Omental fat pad (tissue), 4 donors: ENCODE data around the gene GLB1L. TPM values are rescaled to one million over a fixed set of nuclear protein-coding genes. Genes with fewer than 3 reads are reported as not detected.
"Not testable (repeated sequence)": the region's sequence is repeated elsewhere in the genome, so short reads cannot be mapped to it uniquely, and the experiment has no call there.

Experiments
- ATAC-seq: fragments of 150-250 bp; one replicate; pipeline ENCODE4 v1.9.1; 2016; ENCODE audit warnings: mild to moderate bottlenecking, moderate library complexity; ENCODE audit not compliant: low FRiP score
- DNase-seq: peaks from one replicate; pipeline ENCODE4 v3.0.0-alpha.2; 2019; ENCODE audit warnings: low spot score
- CTCF ChIP-seq, 3 donors: fragments of 450-650 bp; IDR thresholded peaks; one replicate each; pipeline ENCODE4 v1.5.1; 2016 to 2017; ENCODE audit warnings: antibody characterized with exemption in 3 of 3, mild to moderate bottlenecking in 3 of 3, moderate library complexity in 2 of 3
- total RNA-seq, 4 donors: library from RNA; depleted of rRNA; stranded (reverse); fragments of >200 nt; gene quantifications; one replicate each; pipeline ENCODE4 v1.1.0, GENCODE V29; 2016

The GLB1L gene
- total RNA-seq, 4 donors from 2014 or later, result 9.0 to 21.9 (median 12.3) TPM

GRCh38 chr2:219290381-219291171 lies 45.3 kb upstream of the GLB1L start:
- TF ChIP-seq CTCF (IDR thresholded peaks at IDR 0.05), result no peak
- no peak for DNase-seq
- no peak for ATAC-seq

- ATAC-seq, result peak; percentile 89
- peak; percentile 52 for DNase-seq
- no peak for TF ChIP-seq CTCF (IDR thresholded peaks at IDR 0.05)
Measured at GRCh38 chr2:219289537-219290361, 44.5 kb upstream of the GLB1L start.

GRCh38 chr2:219289195-219289536 lies 43.9 kb upstream of the GLB1L start:
- ATAC-seq (no peak), DNase-seq (no peak)
- TF ChIP-seq CTCF (IDR thresholded peaks at IDR 0.05), result no peak

GRCh38 chr2:219287580-219288265 lies 42.5 kb upstream of the GLB1L start:
- no peak for TF ChIP-seq CTCF (IDR thresholded peaks at IDR 0.05)
- DNase-seq (no peak), ATAC-seq (no peak)

- not testable (repeated sequence) for ATAC-seq, DNase-seq
Measured at GRCh38 chr2:219287116-219287440, 41.8 kb upstream of the GLB1L start.

- no peak for ATAC-seq
- no peak for DNase-seq
- no peak for TF ChIP-seq CTCF (IDR thresholded peaks at IDR 0.05)
Measured at GRCh38 chr2:219286436-219287115, 41.3 kb upstream of the GLB1L start.

GRCh38 chr2:219285894-219286425 lies 40.7 kb upstream of the GLB1L start:
- no peak for ATAC-seq
- no peak for DNase-seq
- TF ChIP-seq CTCF (IDR thresholded peaks at IDR 0.05), result no peak
